NCI-H526 treated with DMSO at 0.1 percent for 48 hours (cell line): ENCODE measurements around the gene ZNF3.
"Not testable (repeated sequence)": the region's sequence is repeated elsewhere in the genome, so short reads cannot be mapped to it uniquely, and the experiment has no call there.

Source experiments
- DNase-seq: peaks from one replicate; lab custom pipeline; 2025; lab: John Stamatoyannopoulos, UW

Gene ZNF3

DNA sequence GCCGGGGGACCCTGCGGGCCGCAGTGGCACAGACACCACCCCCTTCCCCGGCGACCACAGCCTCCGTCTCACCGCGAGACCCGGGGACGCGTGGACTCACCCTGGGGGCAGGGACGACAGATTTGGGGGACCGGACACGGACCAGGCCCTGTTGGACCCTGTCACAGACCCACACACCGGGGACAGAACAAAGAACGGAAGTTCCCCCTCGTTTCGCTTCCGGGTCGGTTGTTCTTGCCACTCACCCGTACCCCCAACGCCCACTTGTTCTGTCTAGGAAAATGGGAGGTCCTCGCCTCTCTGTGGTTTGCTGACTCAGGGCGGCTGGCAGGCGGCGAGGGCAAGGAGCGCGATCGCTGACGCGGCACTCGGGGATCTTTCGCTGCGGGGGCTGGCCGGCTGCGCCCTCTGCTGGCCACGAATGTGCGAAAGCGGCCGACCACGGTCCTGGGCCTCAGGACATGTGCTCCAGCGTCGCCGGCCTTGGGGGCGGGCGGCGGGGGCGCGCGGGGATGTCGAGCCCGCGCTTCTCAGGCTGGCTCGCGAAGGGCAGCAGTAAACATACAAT is at the start of gene ZNF3:
Gene ZNF3, minus strand, starts transcription at position 189 of the 568 bp plus-strand sequence. CDS start 4,366 bp downstream, outside the sequence.
- peak; percentile 97 for DNase-seq

DNA sequence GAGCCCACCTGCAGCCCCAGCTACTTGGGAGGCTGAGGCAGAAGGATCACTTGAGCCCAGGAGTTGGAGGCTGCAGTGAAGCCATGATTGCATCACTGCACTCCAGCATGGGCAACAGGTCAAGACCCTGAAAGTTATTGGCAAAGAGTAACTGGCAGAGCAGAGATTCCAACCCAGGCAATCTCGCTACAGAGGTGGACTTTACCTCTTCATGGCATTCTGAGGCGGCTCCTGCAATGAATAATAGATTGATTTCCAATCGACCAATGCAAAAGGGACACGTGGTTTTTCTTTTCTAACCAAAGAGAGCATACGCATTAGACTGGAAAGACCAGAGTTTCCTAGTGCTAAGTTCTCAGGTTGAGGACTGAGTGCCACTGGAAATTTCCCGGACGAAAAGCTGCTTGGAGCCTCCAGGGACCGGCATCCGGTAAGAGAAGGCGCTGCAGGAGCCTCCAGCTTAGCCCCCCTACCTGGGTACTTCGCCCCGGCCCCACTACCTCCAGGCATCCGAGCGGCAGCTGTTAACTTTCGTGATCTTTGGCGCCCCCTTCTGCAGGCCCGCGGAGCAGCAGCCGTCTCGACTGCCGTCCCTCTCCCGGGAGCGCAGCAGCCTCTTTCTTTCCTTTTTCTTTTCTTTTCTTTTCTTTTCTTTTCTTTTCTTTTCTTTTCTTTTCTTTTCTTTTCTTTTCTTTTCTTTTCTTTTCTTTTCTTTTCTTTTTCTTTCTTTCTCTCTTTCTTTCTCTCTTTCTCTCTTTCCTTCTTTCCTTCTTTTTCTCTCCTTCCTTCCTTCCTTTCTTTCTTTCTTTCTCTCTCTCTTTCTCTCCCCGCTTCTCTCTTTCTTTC is 49.3 kb upstream of the ZNF3 start:
- DNase-seq, result peak; percentile 66

DNA sequence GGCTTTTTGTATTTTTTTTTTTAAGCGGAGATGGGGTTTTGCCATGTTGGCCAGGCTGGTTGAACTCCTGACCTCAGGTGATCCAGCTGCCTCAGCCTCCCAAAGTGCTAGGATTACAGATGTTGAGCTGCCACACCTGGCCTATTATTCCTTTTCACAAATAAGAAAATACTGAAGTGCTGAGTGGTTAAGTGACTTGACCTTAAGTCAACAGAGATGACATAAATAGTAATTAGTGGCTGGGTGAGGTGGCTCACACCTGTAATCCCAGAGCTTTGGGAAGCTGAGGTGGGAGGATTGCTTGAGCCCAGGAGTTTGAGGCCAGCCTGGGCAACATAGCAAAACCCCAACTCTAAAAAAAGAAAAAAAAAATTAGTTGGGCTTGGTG is 48.7 kb upstream of the ZNF3 start:
- not testable (repeated sequence) for DNase-seq

DNA sequence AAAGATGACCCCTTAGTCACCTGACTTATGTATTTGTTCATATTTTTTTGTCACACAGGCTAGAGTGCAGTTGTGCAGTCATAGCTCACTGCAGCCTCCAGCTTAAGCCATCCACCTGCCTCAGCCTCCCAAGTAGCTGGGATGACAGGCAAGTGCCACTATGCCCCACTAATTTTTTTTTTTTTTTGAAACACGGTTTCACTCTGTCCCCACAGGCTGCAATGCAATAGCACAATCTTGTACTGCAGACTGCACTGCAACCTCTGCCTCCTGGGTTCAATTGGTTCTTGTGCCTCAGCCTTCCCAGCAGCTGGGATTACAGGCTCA is 47.1 kb upstream of the ZNF3 start:
- DNase-seq, result no peak

DNA sequence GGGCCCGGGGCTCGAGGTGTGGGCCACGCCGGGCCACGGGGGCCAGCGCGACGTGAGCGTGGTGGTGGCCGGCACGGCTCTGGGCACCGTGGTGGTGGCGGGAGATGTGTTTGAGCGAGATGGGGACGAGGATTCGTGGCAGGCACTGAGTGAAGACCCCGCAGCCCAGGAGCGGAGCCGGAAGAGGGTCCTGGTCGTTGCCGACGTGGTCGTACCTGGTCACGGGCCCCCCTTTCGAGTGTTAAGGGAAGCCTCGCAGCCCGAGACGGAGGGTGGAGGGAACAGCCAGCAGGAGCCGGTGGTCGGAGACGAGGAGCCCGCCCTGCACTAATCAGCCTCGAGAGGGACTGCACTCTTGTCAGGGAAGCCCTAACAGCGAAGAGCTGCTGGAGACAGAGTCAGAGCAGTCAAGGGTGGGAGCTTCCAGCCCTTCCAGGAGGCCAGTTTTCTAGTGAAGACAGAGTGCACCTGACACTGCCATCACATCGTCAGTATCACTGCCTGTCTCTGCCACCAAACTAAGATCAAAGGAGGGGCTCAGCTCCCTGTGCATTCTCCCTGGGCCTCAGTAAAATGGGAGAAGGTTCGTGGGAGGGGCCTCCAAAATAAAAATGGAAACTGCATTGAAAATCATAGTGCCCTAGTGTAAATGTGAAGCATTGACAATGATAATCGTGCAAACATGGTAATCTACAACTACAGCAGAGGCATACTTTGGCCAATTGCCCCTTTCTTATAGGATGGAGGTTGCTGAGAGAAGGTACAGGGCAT is 46.5 kb upstream of the ZNF3 start:
- no peak for DNase-seq

DNA sequence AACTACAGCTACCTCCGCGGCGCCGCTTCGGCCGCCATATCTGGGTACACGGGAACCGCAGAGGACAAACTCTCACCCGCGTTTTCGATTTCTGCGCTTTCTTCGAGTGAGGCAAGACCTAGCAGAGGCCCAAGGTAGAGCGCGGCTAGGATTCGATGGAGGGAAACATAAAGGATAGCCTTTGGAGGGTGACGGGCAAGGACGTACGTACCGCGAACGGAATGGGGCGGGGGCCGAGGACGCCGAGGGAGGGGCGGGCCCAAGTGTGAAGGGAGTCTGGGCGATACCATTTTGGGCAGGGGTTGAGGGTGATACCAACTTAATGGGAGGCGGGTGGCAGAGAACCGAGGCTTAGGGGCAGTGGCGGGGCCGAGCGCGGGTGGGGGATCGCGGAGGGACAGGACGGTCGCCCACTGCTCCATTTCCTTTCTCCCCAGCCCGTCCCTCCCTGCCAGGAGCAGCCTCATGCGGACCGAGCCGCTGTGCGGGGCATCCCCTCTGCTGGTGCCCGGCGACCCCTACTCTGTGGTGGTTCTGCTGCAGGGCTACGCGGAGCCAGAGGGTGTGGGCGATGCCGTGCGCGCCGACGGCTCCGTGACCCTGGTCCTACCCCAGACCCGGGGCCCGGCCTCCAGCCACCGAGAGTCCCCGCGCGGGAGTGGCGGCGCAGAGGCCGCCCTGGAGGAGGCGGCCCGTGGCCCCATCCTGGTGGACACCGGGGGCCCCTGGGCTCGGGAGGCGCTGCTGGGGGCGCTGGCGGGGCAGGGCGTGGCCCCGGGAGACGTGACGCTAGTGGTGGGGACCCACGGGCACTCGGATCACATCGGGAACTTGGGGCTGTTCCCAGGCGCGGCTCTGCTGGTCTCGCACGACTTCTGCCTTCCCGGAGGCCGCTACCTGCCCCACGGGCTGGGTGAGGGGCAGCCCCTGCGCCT is 45.7 kb upstream of the ZNF3 start, which contains the start of gene MBLAC1:
Gene MBLAC1, plus strand, starts transcription at position 37 of the 935 bp plus-strand sequence. Its CDS starts 429 bp downstream, at position 466.
- DNase-seq, result peak; percentile 87

DNA sequence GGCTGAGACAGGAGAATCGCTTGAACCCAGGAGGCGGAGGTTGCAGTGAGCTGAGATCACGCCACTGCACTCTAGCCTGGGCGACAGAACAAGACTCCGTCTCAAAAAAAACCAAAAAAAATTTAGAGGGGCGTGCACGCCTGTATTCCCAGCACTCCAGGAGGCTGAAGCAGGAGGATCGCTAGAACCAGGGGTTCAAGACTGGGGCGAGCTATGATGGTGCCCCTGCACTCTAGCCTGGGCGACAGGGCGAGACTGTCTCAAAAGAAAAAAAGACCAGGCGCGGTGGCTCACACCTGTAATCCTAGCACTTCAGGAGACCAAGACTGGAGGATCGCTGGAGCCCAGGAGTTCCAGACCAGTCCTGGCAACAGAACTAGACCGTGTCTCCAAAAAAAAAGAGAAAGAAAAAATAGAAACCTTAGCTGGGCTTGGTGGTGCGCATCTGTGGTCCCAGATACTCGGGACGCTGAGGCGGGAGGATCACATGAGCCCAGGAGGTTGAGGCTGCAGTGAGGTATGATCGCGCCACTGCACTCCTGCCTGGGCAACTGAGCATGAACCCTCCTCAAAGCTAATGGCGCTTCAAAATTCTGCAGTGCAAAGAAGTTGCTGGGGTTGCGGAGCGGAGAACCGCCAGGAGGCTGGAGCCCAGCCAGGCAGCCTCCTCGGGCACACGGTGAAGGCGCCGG is 44.9 kb upstream of the ZNF3 start:
- no peak for DNase-seq

DNA sequence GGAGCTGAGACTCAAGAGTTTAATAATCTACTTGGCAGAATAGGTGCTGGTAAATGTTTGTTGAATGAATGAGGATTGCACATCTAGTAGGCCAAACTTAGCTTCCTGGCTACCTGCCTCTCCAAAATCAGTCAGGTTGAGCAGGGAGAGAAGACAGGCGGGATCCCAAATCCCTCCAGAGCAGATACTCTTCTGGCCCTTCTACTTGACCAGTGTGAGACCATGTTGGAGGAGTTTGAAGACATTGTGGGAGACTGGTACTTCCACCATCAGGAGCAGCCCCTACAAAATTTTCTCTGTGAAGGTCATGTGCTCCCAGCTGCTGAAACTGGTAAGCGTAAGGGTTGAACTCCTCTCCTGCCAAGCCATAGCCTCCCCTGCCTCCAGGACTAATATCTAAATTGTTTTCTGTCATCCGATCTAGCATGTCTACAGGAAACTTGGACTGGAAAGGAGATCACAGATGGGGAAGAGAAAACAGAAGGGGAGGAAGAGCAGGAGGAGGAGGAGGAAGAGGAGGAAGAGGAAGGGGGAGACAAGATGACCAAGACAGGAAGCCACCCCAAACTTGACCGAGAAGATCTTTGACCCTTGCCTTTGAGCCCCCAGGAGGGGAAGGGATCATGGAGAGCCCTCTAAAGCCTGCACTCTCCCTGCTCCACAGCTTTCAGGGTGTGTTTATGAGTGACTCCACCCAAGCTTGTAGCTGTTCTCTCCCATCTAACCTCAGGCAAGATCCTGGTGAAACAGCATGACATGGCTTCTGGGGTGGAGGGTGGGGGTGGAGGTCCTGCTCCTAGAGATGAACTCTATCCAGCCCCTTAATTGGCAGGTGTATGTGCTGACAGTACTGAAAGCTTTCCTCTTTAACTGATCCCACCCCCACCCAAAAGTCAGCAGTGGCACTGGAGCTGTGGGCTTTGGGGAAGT is 43.0 kb upstream of the ZNF3 start:
- DNase-seq, result no peak

DNA sequence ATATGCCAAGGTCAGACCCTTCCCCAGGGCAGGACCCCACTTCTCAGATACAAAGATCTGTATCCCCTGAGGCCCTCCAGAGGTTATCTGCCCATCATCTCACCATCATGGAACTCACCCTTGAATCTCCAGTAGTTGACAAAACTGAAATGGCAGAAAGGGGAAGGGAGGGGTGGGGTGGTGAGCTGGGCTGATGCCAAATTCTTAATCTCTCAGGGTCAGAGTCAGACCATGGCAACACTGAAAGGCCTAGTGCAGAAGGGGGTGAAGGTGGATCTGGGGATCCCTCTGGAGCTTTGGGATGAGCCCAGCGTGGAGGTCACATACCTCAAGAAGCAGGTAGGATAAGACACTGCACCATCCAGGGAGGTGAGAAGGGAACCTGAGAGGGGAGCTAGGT is 41.0 kb upstream of the ZNF3 start:
- DNase-seq, result no peak

DNA sequence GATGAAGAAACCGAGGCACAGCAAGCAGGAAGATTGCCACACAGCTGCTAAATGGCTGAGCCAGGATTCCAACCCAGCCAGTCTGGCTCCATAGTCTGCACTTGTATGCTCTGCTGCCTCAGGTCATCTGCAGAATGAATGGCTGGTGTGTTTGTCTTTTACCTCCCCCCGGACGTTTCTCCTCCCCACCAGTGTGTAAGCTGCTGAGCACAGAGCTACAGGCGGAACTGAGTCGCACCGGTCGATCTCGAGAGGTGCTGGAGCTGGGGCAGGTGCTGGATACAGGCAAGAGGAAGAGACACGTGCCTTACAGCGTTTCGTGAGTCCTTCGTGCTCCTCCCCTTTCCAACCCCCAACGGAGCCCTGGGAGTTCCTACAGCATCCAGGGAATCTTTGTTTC is 40.5 kb upstream of the ZNF3 start:
- peak; percentile 72 for DNase-seq

DNA sequence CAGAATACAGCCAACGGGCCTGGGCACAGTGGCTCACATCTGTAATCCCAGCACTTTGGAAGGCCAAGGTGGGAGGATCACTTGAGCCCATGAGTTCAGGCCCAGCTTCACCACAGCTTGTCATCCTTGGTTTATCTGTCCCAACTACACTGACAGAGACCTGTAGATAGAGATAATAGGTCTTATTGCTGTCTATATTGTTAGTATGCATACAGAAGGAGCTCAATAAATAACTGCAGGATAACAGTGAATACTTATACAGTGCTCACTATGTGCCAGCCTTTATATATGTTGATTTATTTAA is 39.2 kb upstream of the ZNF3 start:
- DNase-seq, result no peak

DNA sequence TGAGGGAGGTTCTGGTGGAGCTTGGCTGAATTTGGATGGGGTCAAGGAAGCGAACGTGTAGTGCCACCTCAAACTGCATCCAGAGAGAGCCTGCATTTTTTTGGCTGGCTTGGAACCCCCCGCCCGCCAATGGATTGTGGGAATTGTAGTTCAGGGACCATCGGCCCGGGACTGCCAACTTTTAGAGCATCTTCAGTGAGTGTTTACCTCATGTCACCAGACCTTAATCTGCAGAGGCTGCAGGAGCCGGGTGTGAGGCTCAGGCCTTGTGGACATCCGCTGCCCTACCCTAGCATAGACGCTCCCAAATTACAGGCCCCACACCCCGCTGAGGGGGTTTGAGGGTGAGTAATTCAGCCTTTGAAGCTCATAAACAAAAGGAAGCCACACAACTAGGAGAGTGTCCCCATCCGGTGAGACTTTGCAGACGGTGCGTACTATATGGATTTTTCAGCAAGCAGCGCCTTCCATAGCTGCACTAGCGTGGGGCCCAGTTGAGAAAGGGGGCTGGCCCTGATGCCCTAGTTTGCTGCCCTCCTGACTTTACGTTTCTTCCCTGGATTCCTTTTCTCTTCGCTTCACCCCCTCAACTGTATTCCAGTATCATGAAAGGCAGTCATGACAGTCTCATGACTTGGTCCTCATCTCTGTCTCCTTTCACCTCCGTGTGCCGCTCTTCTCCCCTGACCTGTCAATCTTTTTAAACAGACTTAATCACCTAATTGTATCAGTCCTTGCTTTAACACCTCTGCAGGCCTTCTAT is 38.6 kb upstream of the ZNF3 start:
- DNase-seq, result peak; percentile 65

DNA sequence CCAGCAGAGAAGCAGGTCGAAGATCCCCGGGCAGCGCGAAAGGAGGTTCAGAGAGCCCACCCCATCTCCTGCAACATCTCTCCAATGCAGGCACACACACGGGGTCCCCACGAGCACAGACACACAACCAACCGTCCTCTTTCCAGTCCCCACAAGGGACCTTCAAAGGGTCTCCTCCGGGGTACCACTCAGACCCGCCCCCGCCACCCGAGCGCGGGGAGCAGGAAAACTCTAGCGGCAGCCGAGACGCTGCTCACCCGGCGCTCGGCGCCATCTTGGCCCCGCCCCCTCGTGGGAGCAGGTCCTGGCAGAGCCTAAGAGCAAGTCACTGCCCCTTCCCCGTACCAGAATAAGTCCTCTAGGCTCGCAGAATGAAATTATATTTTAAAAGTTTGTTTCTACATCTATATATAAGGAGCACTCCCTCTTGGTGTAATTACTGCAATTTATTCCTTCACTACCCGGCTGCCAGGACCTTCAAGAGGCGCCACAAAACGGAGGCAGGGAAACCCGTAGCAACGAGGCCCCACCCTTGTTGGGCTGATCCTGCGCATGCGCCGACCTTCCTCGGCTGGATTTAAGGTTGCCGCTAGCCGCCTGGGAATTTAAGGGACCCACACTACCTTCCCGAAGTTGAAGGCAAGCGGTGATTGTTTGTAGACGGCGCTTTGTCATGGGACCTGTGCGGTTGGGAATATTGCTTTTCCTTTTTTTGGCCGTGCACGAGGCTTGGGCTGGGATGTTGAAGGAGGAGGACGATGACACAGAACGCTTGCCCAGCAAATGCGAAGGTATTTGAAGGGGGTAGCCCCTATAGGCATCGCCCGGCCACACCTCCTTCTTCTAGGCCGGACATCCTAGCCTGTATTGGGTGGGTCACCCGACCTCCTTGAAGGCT is 37.8 kb upstream of the ZNF3 start, which contains the start of the genes CNPY4 and TAF6:
Gene CNPY4, plus strand, starts transcription at position 563 of the 898 bp plus-strand sequence. Its CDS starts 111 bp downstream, at position 674.
Gene TAF6, minus strand, starts transcription at position 287 of the 898 bp plus-strand sequence. CDS start 5,149 bp downstream, outside the sequence.
- peak; percentile 97 for DNase-seq

DNA sequence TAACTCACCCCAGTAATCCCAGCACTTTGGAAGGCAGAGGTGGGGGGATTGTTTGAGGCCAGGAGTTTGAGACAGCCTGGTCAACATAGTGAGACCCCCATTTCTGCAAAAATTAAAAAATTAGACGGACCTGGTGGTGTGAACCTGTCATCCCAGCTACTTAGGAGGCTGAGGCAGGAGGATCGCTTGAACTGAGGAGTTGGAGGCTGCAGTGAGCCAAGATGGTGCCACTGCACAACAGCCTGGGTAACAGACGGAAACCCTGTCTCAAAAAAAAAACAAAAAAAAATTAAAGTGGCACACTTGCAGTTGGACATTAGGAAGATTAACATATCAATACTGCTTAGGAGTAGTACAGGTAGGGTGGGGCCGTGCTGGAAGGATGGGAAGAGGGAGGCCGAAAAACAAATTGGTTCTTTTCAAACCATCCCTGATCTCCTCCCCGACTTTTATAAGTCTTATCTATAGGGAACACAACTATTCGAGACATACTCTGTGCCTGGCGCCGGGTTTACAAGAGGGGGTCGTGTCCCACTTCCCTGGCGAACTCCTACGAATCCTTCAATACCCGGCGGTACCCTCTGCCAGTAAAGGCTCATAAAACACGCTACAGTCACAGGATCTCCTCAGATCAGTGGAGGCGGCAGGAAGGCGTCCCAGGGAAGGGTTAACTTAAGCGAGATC is 37.0 kb upstream of the ZNF3 start:
- peak; percentile 68 for DNase-seq

DNA sequence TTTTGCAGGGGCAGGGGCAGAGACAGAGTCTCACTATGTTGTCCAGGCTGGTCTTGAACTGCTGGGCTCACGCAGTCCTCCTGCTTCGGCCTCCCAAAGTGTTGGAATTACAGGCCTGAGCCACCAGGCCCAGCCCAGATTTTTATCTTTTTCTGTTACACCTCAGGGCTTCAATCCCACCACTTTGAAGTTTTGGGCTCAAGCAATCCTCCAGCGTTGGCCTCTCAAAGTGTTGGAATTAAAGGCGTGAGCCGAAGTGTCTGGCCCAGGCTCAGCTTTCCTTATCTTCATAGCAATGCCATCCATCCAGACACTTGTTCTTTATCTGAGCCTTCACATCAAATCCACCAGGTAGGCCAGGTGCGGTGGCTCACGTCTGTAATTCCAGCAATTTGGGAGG is 33.5 kb upstream of the ZNF3 start:
- DNase-seq, result no peak

DNA sequence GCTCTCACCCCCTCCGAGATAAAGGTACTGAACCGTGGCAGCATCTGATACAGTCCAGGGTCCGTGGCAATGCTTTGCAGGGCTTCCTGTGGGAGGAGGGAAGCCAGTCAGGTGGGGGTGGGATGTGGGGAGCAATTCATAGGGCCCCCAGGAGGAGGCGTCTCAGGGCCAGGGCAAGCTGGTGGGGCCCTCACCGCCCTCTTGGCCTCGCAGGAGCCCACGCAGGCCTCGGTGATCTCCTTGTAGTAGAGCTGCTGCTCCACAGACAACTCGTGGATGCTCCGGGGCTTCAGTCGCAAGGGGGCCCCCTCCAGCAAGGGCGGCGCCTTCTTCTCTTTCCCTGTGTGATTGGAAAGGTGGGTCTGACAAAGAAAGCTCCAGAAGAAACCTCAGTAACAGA is 30.4 kb upstream of the ZNF3 start:
- no peak for DNase-seq

DNA sequence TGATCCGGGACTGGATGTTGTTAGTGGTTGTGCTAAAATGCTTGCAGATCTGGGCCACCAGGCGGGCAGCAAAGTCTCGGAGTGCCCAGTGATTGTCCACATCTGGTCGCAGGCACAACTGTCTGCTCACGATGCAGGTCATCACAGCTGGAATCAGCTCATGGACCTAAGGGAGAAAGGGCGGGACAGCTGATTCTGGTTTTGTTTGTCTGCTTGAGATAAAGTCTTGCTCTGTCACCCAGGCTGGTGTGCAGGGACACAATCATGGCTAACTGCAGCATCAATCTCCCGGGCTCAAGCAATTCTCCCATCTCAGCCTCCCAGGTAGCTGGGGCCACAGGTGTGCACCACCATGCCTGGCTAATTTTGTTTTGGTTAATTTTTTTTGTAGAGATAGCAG is 29.6 kb upstream of the ZNF3 start:
- DNase-seq, result no peak
